Activated CD8-positive, alpha-beta memory T cell treated with anti-CD3 and anti-CD28 coated beads, Interleukin-2, amount 50 U/mL, for 1 hour (primary cell): ENCODE results near the gene SLCO3A1.
A peak's percentile ranks its signal among the peaks of the same experiment; 100 is the strongest.

Experiments used
- DNase-seq: peaks from one replicate; pipeline ENCODE4 v3.0.0-alpha.2; 2020; ENCODE audit errors: extremely low read depth

SLCO3A1 gene

GRCh38 chr15:91853511-91853947 is at the start of gene SLCO3A1:
Gene SLCO3A1, plus strand, starts transcription at chr15:91853708.
- DNase-seq = peak; percentile 24

- no peak for DNase-seq
These were observed 46.4 kb upstream of the SLCO3A1 start for GRCh38 chr15:91807122-91807521.

- no peak for DNase-seq
These were observed 39.6 kb upstream of the SLCO3A1 start for GRCh38 chr15:91813924-91814323.

DNA sequence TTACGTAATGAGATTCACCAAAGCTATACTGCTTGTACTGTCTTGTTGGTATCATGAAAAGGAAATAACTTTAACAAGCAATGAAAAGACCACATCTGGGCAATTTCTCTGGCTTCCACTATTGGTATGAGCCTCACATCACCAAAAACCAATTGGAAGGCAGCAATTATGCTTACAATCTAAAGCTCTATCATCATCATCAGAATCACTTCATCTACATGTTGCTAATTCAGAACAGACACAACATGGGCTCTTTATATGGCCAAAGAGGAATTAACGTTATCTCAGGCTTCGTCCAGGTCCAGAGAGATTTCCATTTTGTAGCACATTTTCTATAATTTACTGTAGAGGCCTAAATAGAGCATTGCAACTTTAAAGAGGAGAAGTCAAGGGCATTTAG is 36.6 kb upstream of the SLCO3A1 start:
- no peak for DNase-seq

- DNase-seq = no peak
These were observed 32.0 kb upstream of the SLCO3A1 start for GRCh38 chr15:91821458-91821857.

GRCh38 chr15:91824256-91824655 is 29.3 kb upstream of the SLCO3A1 start:
- no peak for DNase-seq

DNA sequence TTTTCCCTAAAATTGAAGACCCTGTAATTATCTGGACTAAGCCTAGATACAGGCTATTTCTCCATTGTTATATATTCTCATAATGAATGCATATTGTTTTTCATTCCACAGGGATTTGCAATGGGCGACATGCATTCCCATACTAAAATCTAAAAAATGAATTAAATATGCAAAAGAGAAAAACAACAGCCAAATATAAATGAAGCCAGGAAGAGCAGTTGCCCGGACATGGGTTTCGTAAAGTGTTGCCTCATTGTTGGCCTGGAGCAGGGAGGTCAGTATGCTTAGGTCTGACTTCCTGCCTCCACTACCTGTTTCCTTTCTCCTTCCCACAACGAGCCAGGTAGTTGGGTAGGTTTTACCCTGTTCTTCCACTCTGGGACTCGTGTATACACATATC is 27.1 kb upstream of the SLCO3A1 start:
- DNase-seq = no peak

GRCh38 chr15:91833056-91833455 is 20.5 kb upstream of the SLCO3A1 start:
- DNase-seq = no peak

GRCh38 chr15:91839867-91840266 is 13.6 kb upstream of the SLCO3A1 start:
- no peak for DNase-seq

DNA sequence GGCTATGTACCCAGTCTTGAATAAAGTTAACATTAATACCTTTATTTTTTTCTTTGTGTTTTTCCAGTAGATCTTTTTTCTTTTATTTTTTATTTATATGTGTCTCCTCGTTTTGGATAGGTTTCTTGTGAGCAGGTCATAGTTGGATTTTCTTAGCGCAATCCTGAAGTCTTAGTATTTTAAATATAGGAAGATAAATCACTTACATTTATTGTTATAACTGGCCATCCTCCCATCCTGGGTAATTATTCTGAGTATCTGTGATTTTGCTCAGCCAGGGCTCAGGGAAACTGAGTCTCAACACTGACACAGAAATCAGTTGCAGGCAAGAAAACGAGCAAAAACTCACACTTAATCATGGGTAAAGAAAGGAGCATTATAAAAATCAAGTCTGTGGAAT is 11.6 kb upstream of the SLCO3A1 start:
- no peak for DNase-seq

GRCh38 chr15:91844341-91844740 is 9.2 kb upstream of the SLCO3A1 start:
- DNase-seq = no peak

- DNase-seq = no peak
These were observed 8.6 kb upstream of the SLCO3A1 start for GRCh38 chr15:91844928-91845327.

- DNase-seq = no peak
These were observed 7.8 kb upstream of the SLCO3A1 start for GRCh38 chr15:91845720-91846119.

- no peak for DNase-seq
These were observed 4.3 kb upstream of the SLCO3A1 start for GRCh38 chr15:91849180-91849579.

DNA sequence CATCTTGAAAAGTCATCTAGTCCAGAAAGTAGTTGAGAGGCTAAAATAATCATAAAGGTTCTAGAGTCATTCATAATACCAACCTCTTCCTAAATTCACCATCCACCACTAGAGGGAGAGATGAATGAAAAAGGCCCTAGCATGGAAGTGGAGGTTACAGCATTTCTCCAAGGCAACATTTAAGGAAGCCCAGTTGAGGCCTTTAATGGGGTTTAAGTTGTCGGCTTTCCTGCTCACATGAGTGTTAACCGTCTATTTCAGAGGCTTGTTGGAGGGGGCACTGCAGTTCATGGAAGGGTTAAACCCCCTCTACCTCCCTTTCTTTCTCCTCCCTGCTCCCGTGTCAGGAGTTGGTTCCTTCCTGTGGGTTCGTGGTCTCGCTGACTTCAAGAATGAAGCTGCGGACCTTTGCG is 3.8 kb upstream of the SLCO3A1 start:
- no peak for DNase-seq

DNA sequence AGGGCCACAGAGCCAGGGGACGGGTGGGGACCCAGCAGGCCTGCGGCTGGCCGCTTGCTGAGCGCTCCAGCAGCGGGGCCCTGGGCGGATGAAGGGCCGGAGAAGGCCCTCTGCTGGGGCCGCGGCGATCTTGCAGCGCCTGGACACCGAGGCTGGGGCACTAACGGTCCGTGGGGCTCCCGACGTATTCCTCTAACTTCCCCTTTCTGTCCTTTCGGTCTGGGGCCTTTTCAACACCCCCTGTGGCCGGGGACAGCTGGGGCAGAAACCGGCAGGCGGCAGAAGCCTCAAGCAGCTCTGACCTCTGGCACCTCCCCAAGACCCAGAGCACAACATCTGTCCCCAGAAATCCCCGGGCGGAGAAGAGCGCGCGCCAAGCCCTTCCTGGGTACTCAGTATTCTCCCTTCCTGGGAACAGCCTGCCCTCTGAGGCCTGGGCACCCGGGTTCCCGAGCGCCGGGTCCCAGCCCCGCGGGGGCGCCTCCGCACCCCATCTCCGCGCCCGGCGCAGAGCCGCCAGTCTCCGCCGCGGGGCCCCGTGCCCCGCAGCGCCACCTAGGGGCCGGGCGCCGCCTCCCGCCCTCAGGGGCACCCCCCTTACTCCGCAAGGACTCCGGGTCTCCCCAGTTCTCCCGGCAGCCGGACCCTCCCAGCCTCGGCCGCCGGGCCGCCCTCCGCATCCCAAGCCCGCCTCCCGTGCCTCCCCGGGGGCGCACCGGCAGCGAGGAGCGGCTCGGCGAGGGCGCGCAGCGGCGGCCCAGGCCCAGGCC is 582 bp upstream of the SLCO3A1 start:
- peak; percentile 13 for DNase-seq

DNA sequence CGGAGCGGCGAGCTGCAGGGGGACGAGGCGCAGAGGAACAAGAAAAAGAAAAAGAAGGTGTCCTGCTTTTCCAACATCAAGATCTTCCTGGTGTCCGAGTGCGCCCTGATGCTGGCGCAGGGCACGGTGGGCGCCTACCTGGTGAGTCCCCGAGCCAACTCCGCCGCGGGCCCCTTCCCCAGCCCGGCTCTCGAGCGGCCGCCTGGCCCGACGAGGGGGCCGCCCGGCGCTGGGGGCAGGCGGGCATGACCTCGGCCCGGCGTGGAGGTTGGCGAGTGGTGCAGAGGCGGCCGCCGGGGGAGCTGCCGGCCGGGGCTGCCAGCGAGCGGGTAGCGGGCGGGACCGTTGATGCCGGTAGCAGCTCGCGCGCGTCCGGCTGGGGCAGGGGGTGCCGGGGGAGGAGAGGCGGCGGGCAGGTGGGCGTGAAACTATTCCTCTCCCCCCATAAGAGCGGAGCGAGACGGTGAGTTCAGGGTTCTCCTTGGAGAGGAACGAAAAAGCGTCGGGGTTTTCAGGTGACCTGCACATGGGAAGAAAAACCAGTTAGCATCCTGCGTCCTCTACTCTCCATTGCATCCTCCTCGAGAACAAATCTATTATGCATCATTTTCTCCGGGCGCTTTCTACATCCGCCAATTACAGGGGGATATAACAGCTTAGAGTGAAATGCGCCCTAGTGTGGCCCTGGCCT is 585 bp downstream of the SLCO3A1 start:
- no peak for DNase-seq

GRCh38 chr15:91854639-91854990 is 1.1 kb downstream of the SLCO3A1 start:
- DNase-seq = peak; percentile 18

DNA sequence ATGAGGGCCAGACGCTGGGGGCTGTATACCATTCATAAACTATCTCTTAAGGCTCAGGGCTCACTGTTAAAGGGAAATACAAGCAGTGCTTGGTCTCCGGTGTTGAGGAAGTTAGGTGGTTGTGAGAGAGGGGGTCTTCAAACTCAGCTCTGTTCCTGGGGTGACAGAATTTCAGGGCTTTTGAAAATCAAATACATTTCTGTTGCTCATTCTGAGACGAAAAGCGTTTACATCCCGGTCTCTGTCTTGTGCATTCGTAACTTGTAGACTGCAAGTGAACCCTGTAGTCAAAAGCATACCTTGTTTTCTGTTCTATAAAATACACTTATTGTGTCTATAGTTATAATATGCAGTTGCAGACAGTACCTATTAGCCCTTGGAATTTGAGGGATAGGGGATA is 1.7 kb downstream of the SLCO3A1 start:
- DNase-seq = no peak

DNA sequence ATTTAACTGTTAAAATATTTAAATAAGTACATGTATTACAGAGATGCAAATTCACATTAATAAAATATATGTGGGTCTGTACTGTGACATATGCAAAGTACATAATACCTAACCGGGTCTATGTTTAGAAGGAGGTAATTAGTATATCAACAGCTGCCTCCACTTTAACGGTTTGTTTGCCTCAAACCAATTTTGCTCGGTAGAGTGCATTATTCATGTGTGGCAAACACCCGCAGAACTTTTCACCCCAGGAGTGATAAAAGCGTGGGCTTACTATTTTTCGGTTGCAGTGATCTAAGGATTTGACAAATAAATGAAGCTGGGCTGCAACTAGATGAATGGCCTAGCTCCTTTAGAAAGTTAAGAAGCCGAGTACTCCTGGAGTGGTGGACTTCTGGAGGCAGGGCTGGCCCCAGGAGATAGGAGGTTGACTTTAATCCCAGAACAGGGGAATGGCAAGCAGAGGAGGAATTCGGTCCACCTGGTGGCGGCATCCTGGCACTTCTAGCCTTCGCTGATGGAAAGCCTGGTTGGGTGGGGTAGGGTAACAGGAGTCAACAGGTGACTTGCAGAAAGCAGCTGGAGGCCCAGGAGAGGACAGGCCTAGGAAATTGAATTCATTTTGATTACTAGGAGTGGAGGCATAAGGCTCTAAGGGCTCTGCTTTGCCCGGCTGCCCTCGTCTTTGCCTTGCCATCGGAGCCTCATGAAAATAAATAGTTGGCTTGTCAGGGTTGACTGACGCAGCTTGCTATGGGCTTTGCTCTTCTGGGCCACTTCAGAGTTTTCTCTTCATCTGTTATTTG is 2.4 kb downstream of the SLCO3A1 start:
- no peak for DNase-seq

- no peak for DNase-seq
These were observed 3.7 kb downstream of the SLCO3A1 start for GRCh38 chr15:91857224-91857585.

- DNase-seq = peak; percentile 19
These were observed 4.3 kb downstream of the SLCO3A1 start for GRCh38 chr15:91857772-91858171.

DNA sequence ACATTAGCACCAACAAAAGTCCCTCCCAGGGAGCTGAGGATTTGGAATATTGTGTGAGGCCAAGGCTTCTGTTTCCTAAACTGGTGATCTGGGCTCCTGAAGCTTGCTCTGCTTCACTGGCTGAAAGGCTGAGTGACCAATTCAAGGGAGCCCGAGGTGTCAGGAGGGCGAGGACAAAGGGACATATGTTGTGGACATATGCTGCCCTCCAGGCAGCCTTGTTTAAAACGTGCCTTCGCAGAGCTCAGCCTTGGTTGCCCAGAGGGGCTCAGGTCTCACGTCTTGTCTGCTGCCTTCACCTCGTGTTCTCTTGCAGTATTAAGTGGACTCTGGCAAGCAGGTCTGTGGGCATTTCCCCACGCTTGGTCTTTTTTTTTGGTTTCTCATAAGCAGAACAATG is 7.0 kb downstream of the SLCO3A1 start:
- DNase-seq = no peak
